ENCODE measurements around the gene EHD1.

DNA sequence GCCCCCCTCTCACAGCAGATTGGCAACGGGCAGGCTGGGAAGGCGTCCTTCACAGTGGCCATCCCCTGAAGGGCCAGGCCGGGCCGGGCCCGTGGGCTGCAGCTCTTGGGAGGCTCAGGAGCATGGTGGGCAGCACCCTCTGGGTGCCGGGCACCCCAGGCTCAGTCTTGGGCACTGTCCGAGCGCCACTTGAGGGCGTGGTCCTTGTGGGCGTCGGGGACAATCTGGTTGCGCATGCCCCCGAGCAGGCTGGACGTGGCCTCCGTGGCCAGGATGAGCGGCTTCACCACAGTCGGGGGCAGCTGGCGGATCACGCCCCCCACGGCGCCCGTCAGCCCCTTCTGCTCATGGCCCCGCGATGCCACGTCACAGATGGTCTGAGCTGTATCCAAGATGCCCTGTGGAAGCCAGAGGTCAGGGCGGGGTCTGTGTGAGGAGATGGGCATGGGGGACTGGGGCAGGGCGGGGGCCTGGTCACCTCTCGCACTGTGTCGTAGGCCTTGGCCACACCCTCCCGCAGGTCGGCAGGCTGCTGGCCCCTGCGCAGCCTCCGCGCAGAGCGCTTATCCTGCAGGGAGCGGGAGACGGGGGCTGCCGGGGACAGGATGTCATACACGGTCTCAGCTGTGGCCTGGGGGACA is 16.5 kb upstream of the EHD1 start:
- no peak for TF ChIP-seq EZH2 (IDR thresholded peaks at IDR 0.05; ENCODE audit: low read length, missing control alignments)
- TF ChIP-seq, protein P1, sequence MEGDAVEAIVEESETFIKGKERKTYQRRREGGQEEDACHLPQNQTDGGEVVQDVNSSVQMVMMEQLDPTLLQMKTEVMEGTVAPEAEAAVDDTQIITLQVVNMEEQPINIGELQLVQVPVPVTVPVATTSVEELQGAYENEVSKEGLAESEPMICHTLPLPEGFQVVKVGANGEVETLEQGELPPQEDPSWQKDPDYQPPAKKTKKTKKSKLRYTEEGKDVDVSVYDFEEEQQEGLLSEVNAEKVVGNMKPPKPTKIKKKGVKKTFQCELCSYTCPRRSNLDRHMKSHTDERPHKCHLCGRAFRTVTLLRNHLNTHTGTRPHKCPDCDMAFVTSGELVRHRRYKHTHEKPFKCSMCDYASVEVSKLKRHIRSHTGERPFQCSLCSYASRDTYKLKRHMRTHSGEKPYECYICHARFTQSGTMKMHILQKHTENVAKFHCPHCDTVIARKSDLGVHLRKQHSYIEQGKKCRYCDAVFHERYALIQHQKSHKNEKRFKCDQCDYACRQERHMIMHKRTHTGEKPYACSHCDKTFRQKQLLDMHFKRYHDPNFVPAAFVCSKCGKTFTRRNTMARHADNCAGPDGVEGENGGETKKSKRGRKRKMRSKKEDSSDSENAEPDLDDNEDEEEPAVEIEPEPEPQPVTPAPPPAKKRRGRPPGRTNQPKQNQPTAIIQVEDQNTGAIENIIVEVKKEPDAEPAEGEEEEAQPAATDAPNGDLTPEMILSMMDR (conservative IDR thresholded peaks at IDR 0.05 in 1 of 2, IDR thresholded peaks at IDR 0.05 in 1 of 2; ENCODE audit: low read depth in 1 of 2, low read length in 2 of 2): no peak

All from fibroblast of lung (primary cell).